Esophagus muscularis mucosa (tissue), 3 donors: ENCODE results near the gene FADS6.

Experiments used
- CTCF ChIP-seq, 3 experiments: fragments of 200-600 bp in 2 of 3; fragments of 450-650 bp in 1 of 3; sonication (generic) in 2 of 3; IDR thresholded peaks; one replicate each; pipeline ENCODE4 v1.5.1; 2017 to 2019; ENCODE audit warnings: antibody characterized with exemption in 3 of 3, mild to moderate bottlenecking in 2 of 3, moderate library complexity in 1 of 3
- POLR2A ChIP-seq: fragments of 450-650 bp; IDR thresholded peaks from one replicate; pipeline ENCODE4 v1.6.1; 2017; ENCODE audit warnings: antibody characterized with exemption, moderate library complexity, mild to moderate bottlenecking, low read depth

GRCh38 chr17:74840989-74841666, 52.3 kb downstream of the FADS6 start:
- TF ChIP-seq POLR2A = no peak
- TF ChIP-seq CTCF (IDR thresholded peaks at IDR 0.05) = no peak
